Measurements from ENCODE around the gene LEP. TPM values are rescaled to one million over a fixed set of nuclear protein-coding genes. Genes with fewer than 3 reads are reported as not detected.

Gene LEP
- total RNA-seq, 1 experiment from 2014 or later, result not detected

DNA sequence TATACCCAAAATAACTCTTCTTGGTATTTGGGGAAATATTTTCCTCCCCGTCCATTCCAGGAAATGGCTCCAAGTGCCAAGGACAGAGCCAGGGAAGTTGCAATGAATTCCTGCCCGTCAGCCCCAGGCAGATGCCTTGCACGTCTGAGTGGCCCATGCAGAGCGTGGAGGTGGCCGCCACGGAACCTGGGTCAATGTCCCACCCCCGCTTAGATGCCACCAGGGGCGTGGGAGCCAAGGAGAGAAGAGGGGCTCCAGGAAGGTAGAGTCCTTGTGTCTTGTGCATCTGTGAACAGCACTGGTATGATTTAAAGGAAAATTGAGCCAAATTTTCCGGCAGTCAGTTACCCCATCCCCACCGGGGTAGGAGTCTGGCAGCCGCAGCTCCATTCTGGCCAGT is 1.6 kb downstream of the LEP start:
- H3K4me1 Mint-ChIP-seq, result no peaks in the 10 kb centered on the region
- H3K4me3 Mint-ChIP-seq, result no peak overlapping the region
- peaks cover 27% of the 10 kb centered on the region for H3K9me3 Mint-ChIP-seq
- POLR2A ChIA-PET, result no interaction called here
- H3K27me3 Mint-ChIP-seq (ENCODE audit: low read depth), result peaks cover 10% of the 10 kb centered on the region; the same call in 1 of the 2 replicates
- TF ChIP-seq USF1 (CRISPR knock-in tag; IDR thresholded peaks at IDR 0.05) (no peak), KAT7 (CRISPR knock-in tag; IDR thresholded peaks at IDR 0.05; ENCODE audit: borderline replicate concordance) (no peak), NFATC4 (CRISPR knock-in tag; IDR thresholded peaks at IDR 0.05) (no peak), FOXJ3 (CRISPR knock-in tag; IDR thresholded peaks at IDR 0.05; ENCODE audit: borderline replicate concordance) (no peak), RELA (CRISPR knock-in tag; IDR thresholded peaks at IDR 0.05; ENCODE audit: borderline replicate concordance) (no peak), TEAD1 (CRISPR knock-in tag; IDR thresholded peaks at IDR 0.05) (no peak), RORB (CRISPR knock-in tag; IDR thresholded peaks at IDR 0.05) (no peak), SOX15 (CRISPR knock-in tag; IDR thresholded peaks at IDR 0.05) (no peak), EMX1 (CRISPR knock-in tag; IDR thresholded peaks at IDR 0.05) (no peak), FOXK1 (CRISPR knock-in tag; IDR thresholded peaks at IDR 0.05) (no peak), ATF3 (CRISPR knock-in tag; conservative IDR thresholded peaks at IDR 0.05) (no peak), GRHL2 (CRISPR knock-in tag; IDR thresholded peaks at IDR 0.05; ENCODE audit: insufficient replicate concordance, severe bottlenecking) (no peak), ZNF121 (CRISPR knock-in tag; IDR thresholded peaks at IDR 0.05) (no peak)
- TF ChIP-seq, protein P1, sequence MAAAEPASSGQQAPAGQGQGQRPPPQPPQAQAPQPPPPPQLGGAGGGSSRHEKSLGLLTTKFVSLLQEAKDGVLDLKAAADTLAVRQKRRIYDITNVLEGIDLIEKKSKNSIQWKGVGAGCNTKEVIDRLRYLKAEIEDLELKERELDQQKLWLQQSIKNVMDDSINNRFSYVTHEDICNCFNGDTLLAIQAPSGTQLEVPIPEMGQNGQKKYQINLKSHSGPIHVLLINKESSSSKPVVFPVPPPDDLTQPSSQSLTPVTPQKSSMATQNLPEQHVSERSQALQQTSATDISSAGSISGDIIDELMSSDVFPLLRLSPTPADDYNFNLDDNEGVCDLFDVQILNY (CRISPR knock-in tag; IDR thresholded peaks at IDR 0.05), result no peak
- TF ChIP-seq, protein P2, sequence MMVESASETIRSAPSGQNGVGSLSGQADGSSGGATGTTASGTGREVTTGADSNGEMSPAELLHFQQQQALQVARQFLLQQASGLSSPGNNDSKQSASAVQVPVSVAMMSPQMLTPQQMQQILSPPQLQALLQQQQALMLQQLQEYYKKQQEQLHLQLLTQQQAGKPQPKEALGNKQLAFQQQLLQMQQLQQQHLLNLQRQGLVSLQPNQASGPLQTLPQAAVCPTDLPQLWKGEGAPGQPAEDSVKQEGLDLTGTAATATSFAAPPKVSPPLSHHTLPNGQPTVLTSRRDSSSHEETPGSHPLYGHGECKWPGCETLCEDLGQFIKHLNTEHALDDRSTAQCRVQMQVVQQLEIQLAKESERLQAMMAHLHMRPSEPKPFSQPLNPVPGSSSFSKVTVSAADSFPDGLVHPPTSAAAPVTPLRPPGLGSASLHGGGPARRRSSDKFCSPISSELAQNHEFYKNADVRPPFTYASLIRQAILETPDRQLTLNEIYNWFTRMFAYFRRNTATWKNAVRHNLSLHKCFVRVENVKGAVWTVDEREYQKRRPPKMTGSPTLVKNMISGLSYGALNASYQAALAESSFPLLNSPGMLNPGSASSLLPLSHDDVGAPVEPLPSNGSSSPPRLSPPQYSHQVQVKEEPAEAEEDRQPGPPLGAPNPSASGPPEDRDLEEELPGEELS (CRISPR knock-in tag; IDR thresholded peaks at IDR 0.05), result no peak
- TF ChIP-seq, protein P3, sequence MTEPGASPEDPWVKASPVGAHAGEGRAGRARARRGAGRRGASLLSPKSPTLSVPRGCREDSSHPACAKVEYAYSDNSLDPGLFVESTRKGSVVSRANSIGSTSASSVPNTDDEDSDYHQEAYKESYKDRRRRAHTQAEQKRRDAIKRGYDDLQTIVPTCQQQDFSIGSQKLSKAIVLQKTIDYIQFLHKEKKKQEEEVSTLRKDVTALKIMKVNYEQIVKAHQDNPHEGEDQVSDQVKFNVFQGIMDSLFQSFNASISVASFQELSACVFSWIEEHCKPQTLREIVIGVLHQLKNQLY (CRISPR knock-in tag; IDR thresholded peaks at IDR 0.05), result no peak
- no peak for ATAC-seq
- H3K27ac Mint-ChIP-seq, result no peak overlapping the region
- CTCF ChIA-PET, result no interaction called here
- no peak for DNase-seq (ENCODE audit: low spot score)
- H3K36me3 Mint-ChIP-seq, result peaks cover 23% of the 10 kb centered on the region

GRCh38 chr7:128243273-128243672 is 2.2 kb downstream of the LEP start:
- ChIA-PET POLR2A (no interaction called here), CTCF (no interaction called here)
- ATAC-seq (no peak), DNase-seq (ENCODE audit: low spot score) (no peak)
- Mint-ChIP-seq H3K27ac (no peak overlapping the region), H3K36me3 (peaks cover 19% of the 10 kb centered on the region), H3K4me1 (no peaks in the 10 kb centered on the region), H3K9me3 (peaks cover 23% of the 10 kb centered on the region), H3K27me3 (ENCODE audit: low read depth) (peaks cover 10% of the 10 kb centered on the region; the same call in 1 of the 2 replicates), H3K4me3 (no peak overlapping the region)
- no peak for TF ChIP-seq GTF2I (CRISPR knock-in tag; conservative IDR thresholded peaks at IDR 0.05)
- no peak for TF ChIP-seq MXD4 (CRISPR knock-in tag; IDR thresholded peaks at IDR 0.05; ENCODE audit: borderline replicate concordance)
- TF ChIP-seq NR1H2 (CRISPR knock-in tag; IDR thresholded peaks at IDR 0.05), result no peak
- no peak for TF ChIP-seq ZNF138 (CRISPR knock-in tag; conservative IDR thresholded peaks at IDR 0.05)
- TF ChIP-seq ZNF219 (CRISPR knock-in tag; IDR thresholded peaks at IDR 0.05; ENCODE audit: borderline replicate concordance), result no peak
- no peak for TF ChIP-seq GRHL2 (CRISPR knock-in tag; IDR thresholded peaks at IDR 0.05; ENCODE audit: insufficient replicate concordance, severe bottlenecking)
- no peak for TF ChIP-seq TCF7 (CRISPR knock-in tag; IDR thresholded peaks at IDR 0.05; ENCODE audit: low read depth)
- TF ChIP-seq, protein P4, sequence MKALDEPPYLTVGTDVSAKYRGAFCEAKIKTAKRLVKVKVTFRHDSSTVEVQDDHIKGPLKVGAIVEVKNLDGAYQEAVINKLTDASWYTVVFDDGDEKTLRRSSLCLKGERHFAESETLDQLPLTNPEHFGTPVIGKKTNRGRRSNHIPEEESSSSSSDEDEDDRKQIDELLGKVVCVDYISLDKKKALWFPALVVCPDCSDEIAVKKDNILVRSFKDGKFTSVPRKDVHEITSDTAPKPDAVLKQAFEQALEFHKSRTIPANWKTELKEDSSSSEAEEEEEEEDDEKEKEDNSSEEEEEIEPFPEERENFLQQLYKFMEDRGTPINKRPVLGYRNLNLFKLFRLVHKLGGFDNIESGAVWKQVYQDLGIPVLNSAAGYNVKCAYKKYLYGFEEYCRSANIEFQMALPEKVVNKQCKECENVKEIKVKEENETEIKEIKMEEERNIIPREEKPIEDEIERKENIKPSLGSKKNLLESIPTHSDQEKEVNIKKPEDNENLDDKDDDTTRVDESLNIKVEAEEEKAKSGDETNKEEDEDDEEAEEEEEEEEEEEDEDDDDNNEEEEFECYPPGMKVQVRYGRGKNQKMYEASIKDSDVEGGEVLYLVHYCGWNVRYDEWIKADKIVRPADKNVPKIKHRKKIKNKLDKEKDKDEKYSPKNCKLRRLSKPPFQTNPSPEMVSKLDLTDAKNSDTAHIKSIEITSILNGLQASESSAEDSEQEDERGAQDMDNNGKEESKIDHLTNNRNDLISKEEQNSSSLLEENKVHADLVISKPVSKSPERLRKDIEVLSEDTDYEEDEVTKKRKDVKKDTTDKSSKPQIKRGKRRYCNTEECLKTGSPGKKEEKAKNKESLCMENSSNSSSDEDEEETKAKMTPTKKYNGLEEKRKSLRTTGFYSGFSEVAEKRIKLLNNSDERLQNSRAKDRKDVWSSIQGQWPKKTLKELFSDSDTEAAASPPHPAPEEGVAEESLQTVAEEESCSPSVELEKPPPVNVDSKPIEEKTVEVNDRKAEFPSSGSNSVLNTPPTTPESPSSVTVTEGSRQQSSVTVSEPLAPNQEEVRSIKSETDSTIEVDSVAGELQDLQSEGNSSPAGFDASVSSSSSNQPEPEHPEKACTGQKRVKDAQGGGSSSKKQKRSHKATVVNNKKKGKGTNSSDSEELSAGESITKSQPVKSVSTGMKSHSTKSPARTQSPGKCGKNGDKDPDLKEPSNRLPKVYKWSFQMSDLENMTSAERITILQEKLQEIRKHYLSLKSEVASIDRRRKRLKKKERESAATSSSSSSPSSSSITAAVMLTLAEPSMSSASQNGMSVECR (CRISPR knock-in tag; IDR thresholded peaks at IDR 0.05; ENCODE audit: borderline replicate concordance), result no peak
- TF ChIP-seq ZMAT4 (CRISPR knock-in tag; IDR thresholded peaks at IDR 0.05), result no peak
- TF ChIP-seq ZBTB21 (CRISPR knock-in tag; IDR thresholded peaks at IDR 0.05; ENCODE audit: borderline replicate concordance), result no peak
- no peak for TF ChIP-seq RELA (CRISPR knock-in tag; IDR thresholded peaks at IDR 0.05; ENCODE audit: borderline replicate concordance)

Data from WTC11 (cell line).